Activated effector memory CD4-positive, alpha-beta T cell treated with Interleukin-2 at 50 U/mL for 16 hours (primary cell): ENCODE measurements around the gene TRAPPC2L.
"Not testable (repeated sequence)": the region's sequence is repeated elsewhere in the genome, so short reads cannot be mapped to it uniquely, and the experiment has no call there.

Source experiments
- DNase-seq: peaks from one replicate; pipeline ENCODE4 v3.0.0-alpha.2; 2020

TRAPPC2L gene

GRCh38 chr16:88878967-88879787 lies 22.2 kb downstream of the TRAPPC2L start:
- DNase-seq: no peak

GRCh38 chr16:88879788-88880055 lies 22.8 kb downstream of the TRAPPC2L start:
- DNase-seq: no peak

GRCh38 chr16:88880226-88881006 lies 23.5 kb downstream of the TRAPPC2L start:
- no peak for DNase-seq

- DNase-seq: no peak
Measured at GRCh38 chr16:88881007-88881615, 24.2 kb downstream of the TRAPPC2L start.

GRCh38 chr16:88881675-88882357 lies 24.9 kb downstream of the TRAPPC2L start:
- no peak for DNase-seq

GRCh38 chr16:88882358-88883030 lies 25.6 kb downstream of the TRAPPC2L start:
- no peak for DNase-seq

GRCh38 chr16:88883117-88883895 lies 26.4 kb downstream of the TRAPPC2L start:
- no peak for DNase-seq

GRCh38 chr16:88883946-88884345 lies 27.0 kb downstream of the TRAPPC2L start:
- no peak for DNase-seq

- no peak for DNase-seq
Measured at GRCh38 chr16:88884569-88885271, 27.8 kb downstream of the TRAPPC2L start.

- no peak for DNase-seq
Measured at GRCh38 chr16:88885693-88886280, 28.9 kb downstream of the TRAPPC2L start.

GRCh38 chr16:88886420-88886844 lies 29.5 kb downstream of the TRAPPC2L start:
- no peak for DNase-seq

GRCh38 chr16:88886845-88887521 lies 30.1 kb downstream of the TRAPPC2L start:
- no peak for DNase-seq

GRCh38 chr16:88888057-88888456 lies 31.1 kb downstream of the TRAPPC2L start:
- no peak for DNase-seq

- no peak for DNase-seq
Measured at GRCh38 chr16:88888461-88889387, 31.8 kb downstream of the TRAPPC2L start.

- not testable (repeated sequence) for DNase-seq
Measured at GRCh38 chr16:88889702-88890352, 32.9 kb downstream of the TRAPPC2L start.

GRCh38 chr16:88891083-88891482 lies 34.2 kb downstream of the TRAPPC2L start:
- DNase-seq: no peak

GRCh38 chr16:88892065-88892464 lies 35.1 kb downstream of the TRAPPC2L start:
- DNase-seq: no peak
